ENCODE data around the gene LRRC7.

Gene LRRC7

GRCh38 chr1:70048336-70049094 is 480.8 kb downstream of the LRRC7 start:
- no peak for DNase-seq

- DNase-seq, result no peak
Observed at GRCh38 chr1:70051926-70052325, 484.2 kb downstream of the LRRC7 start.

GRCh38 chr1:70057500-70057899 is 489.8 kb downstream of the LRRC7 start:
- no peak for DNase-seq

GRCh38 chr1:70061231-70061630 is 493.5 kb downstream of the LRRC7 start:
- no peak for DNase-seq

GRCh38 chr1:70063861-70064260 is 496.1 kb downstream of the LRRC7 start:
- no peak for DNase-seq

- no peak for DNase-seq
Observed at GRCh38 chr1:70066711-70067110, 499.0 kb downstream of the LRRC7 start.

GRCh38 chr1:70071601-70072000 is 503.9 kb downstream of the LRRC7 start:
- DNase-seq, result no peak

GRCh38 chr1:70072231-70072751 is 504.6 kb downstream of the LRRC7 start:
- DNase-seq, result no peak

- DNase-seq, result no peak
Observed at GRCh38 chr1:70075761-70076160, 508.0 kb downstream of the LRRC7 start.

- no peak for DNase-seq
Observed at GRCh38 chr1:70077066-70077465, 509.3 kb downstream of the LRRC7 start.

GRCh38 chr1:70079546-70079945 is 511.8 kb downstream of the LRRC7 start:
- no peak for DNase-seq

GRCh38 chr1:70083519-70083918 is 515.8 kb downstream of the LRRC7 start:
- no peak for DNase-seq

- no peak for DNase-seq
Observed at GRCh38 chr1:70084314-70084915, 516.7 kb downstream of the LRRC7 start.

- no peak for DNase-seq
Observed at GRCh38 chr1:70085521-70085920, 517.8 kb downstream of the LRRC7 start.

GRCh38 chr1:70086897-70087296 is 519.2 kb downstream of the LRRC7 start:
- no peak for DNase-seq

- no peak for DNase-seq
Observed at GRCh38 chr1:70090141-70090540, 522.4 kb downstream of the LRRC7 start.

GRCh38 chr1:70090875-70091274 is 523.2 kb downstream of the LRRC7 start:
- no peak for DNase-seq

- DNase-seq, result no peak
Observed at GRCh38 chr1:70091811-70092210, 524.1 kb downstream of the LRRC7 start.

GRCh38 chr1:70092526-70092925 is 524.8 kb downstream of the LRRC7 start:
- DNase-seq, result no peak

- DNase-seq, result no peak
Observed at GRCh38 chr1:70093250-70093975, 525.7 kb downstream of the LRRC7 start.

- DNase-seq, result no peak
Observed at GRCh38 chr1:70101231-70101630, 533.5 kb downstream of the LRRC7 start.

GRCh38 chr1:70101774-70102173 is 534.1 kb downstream of the LRRC7 start:
- DNase-seq, result no peak

GRCh38 chr1:70103770-70104169 is 536.0 kb downstream of the LRRC7 start:
- no peak for DNase-seq

GRCh38 chr1:70109241-70109640 is 541.5 kb downstream of the LRRC7 start:
- DNase-seq, result no peak

All from CD4-positive, alpha-beta T cell treated with Interleukin-10 for 1 hour (primary cell).